ENCODE measurements around the gene SULT1C2.

SULT1C2 gene

DNA sequence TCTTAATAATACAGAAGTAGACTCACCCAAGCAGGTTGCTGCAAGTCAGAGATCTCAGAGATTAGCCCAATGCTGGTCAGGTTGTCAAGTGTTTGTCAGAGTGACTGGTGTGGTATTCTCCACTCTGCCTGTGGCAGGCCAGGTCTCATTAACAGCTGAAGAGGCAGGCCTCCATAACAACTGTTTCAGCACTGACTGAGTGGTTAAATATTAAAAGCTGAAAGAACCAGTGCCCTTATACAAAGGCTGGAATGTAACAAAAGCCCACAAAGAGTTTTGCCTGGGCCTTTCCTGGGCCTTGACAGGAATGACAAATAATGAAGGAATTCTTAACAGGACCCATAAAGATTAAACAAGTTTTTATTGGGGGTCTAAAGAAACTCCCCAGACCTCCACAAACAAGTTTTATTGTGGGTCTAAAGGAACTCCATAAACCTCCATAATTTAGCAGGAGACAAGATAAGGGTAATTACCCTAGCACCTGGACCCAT lies 26.8 kb downstream of the SULT1C2 start:
- no peak overlapping the region for H3K27ac ChIP-seq (ENCODE audit: low read length)
- no peak for DNase-seq
- no peak for ATAC-seq (ENCODE audit: insufficient read depth, low read depth)

DNA sequence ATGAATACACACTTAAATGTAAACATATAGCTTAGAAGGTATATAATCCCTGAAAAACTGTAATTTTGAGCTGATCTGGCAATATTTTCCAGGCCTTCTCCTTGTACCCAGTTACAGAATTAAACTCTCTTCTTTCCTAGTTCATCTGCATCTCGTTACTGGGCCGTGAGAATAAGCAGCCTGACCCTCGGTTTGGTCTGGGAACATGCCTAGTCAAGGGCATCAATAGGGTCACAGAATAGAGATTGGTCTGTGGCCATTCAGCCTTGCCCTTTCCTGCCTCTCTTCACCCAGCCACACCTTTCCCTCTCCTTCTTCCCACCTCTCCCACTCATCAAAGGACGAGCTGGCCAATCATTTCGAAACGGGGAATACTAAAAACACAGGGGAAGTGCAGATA lies 27.3 kb downstream of the SULT1C2 start:
- no peak overlapping the region for H3K4me3 ChIP-seq (ENCODE audit: low read depth in 1 of 2, low read length in 2 of 2)
- no peaks in the 10 kb centered on the region for H3K36me3 ChIP-seq (ENCODE audit: insufficient read depth, low read length)
- ATAC-seq (ENCODE audit: insufficient read depth, low read depth) (no peak), DNase-seq (no peak)
- TF ChIP-seq EZH2 (IDR thresholded peaks at IDR 0.05; ENCODE audit: borderline replicate concordance, low read depth, low read length, severe bottlenecking): no peak
- TF ChIP-seq, protein P1, sequence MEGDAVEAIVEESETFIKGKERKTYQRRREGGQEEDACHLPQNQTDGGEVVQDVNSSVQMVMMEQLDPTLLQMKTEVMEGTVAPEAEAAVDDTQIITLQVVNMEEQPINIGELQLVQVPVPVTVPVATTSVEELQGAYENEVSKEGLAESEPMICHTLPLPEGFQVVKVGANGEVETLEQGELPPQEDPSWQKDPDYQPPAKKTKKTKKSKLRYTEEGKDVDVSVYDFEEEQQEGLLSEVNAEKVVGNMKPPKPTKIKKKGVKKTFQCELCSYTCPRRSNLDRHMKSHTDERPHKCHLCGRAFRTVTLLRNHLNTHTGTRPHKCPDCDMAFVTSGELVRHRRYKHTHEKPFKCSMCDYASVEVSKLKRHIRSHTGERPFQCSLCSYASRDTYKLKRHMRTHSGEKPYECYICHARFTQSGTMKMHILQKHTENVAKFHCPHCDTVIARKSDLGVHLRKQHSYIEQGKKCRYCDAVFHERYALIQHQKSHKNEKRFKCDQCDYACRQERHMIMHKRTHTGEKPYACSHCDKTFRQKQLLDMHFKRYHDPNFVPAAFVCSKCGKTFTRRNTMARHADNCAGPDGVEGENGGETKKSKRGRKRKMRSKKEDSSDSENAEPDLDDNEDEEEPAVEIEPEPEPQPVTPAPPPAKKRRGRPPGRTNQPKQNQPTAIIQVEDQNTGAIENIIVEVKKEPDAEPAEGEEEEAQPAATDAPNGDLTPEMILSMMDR (IDR thresholded peaks at IDR 0.05; ENCODE audit: borderline replicate concordance, extremely low read depth, low read length, poor library complexity, severe bottlenecking): no peak
- H2AFZ ChIP-seq (ENCODE audit: low read depth, low read length): no peak overlapping the region
- H4K20me1 ChIP-seq (ENCODE audit: insufficient read depth, low read length): no peaks in the 10 kb centered on the region
- H3K27me3 ChIP-seq (ENCODE audit: insufficient read depth, low read length, poor library complexity): peaks cover 4% of the 10 kb centered on the region
- H3K4me2 ChIP-seq (ENCODE audit: insufficient read depth, low read length): no peak overlapping the region
- no peaks in the 10 kb centered on the region for H3K4me1 ChIP-seq (ENCODE audit: insufficient read depth, low read length)
- no peak overlapping the region for H3K27ac ChIP-seq (ENCODE audit: low read length)
- no peaks in the 10 kb centered on the region for H3K79me2 ChIP-seq (ENCODE audit: insufficient read depth, low read length)
- no peak overlapping the region for H3K9ac ChIP-seq (ENCODE audit: low read depth, low read length)
- no peaks in the 10 kb centered on the region for H3K9me3 ChIP-seq (ENCODE audit: insufficient read depth, low read length, severe bottlenecking)

More for the DNA sequence above, 26.8 kb downstream of the SULT1C2 start:
- H3K27me3 ChIP-seq (ENCODE audit: insufficient read depth, low read length, poor library complexity): peaks cover 4% of the 10 kb centered on the region
- no peak overlapping the region for H3K4me3 ChIP-seq (ENCODE audit: low read depth in 1 of 2, low read length in 2 of 2)
- H3K9me3 ChIP-seq (ENCODE audit: insufficient read depth, low read length, severe bottlenecking): no peaks in the 10 kb centered on the region
- H3K79me2 ChIP-seq (ENCODE audit: insufficient read depth, low read length): no peaks in the 10 kb centered on the region
- H3K36me3 ChIP-seq (ENCODE audit: insufficient read depth, low read length): no peaks in the 10 kb centered on the region
- H3K4me1 ChIP-seq (ENCODE audit: insufficient read depth, low read length): no peaks in the 10 kb centered on the region
- no peak overlapping the region for H2AFZ ChIP-seq (ENCODE audit: low read depth, low read length)
- no peaks in the 10 kb centered on the region for H4K20me1 ChIP-seq (ENCODE audit: insufficient read depth, low read length)
- no peak overlapping the region for H3K4me2 ChIP-seq (ENCODE audit: insufficient read depth, low read length)
- H3K9ac ChIP-seq (ENCODE audit: low read depth, low read length): no peak overlapping the region
- TF ChIP-seq EZH2 (IDR thresholded peaks at IDR 0.05; ENCODE audit: borderline replicate concordance, low read depth, low read length, severe bottlenecking): no peak
- TF ChIP-seq, protein P1 (IDR thresholded peaks at IDR 0.05; ENCODE audit: borderline replicate concordance, extremely low read depth, low read length, poor library complexity, severe bottlenecking): no peak

DNA sequence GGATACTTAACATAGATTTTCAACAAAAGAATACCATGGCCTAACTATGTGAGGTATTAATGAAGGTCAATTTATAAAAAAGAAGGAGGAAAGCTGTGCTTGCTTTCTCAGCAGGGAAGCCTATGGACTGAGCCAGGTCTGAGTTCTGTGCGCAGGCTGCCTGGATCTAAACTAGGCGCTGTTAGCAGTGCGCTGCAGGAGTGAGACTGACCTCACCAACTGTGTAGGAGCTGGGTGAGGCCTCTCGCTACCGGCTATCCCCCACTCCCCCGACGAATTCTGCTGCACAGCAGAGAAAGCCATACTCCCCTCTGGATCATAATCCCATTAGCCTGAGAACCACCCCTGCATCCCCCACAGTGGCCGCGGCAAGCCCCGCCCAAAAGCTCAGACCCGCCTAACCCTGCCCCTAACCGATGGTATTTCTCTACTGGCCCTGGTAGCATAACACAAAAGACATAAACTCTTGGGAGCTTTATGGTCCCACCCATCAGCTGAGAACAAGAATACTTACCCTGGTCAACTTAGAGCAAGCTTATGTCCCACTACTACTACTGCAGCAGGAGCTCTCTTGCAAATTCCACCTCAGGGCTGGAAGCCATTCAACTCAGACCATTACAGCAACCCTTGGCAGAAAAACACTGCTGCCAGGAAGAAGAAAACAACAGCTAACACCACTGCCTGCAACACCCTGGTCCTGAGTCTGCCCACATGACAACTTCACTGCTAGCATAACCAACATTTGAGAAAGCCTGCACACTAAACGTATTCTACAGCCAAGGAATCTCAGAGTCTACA lies 28.0 kb downstream of the SULT1C2 start:
- no peak overlapping the region for H3K4me2 ChIP-seq (ENCODE audit: insufficient read depth, low read length)
- H3K36me3 ChIP-seq (ENCODE audit: insufficient read depth, low read length): no peaks in the 10 kb centered on the region
- H3K4me1 ChIP-seq (ENCODE audit: insufficient read depth, low read length): no peaks in the 10 kb centered on the region
- no peaks in the 10 kb centered on the region for H3K9me3 ChIP-seq (ENCODE audit: insufficient read depth, low read length, severe bottlenecking)
- no peak for ATAC-seq (ENCODE audit: insufficient read depth, low read depth)
- H3K27me3 ChIP-seq (ENCODE audit: insufficient read depth, low read length, poor library complexity): peaks cover 4% of the 10 kb centered on the region
- TF ChIP-seq, protein P1 (IDR thresholded peaks at IDR 0.05; ENCODE audit: borderline replicate concordance, extremely low read depth, low read length, poor library complexity, severe bottlenecking): no peak
- no peak for TF ChIP-seq EZH2 (IDR thresholded peaks at IDR 0.05; ENCODE audit: borderline replicate concordance, low read depth, low read length, severe bottlenecking)
- no peak overlapping the region for H2AFZ ChIP-seq (ENCODE audit: low read depth, low read length)
- H3K27ac ChIP-seq (ENCODE audit: low read length): no peak overlapping the region
- H4K20me1 ChIP-seq (ENCODE audit: insufficient read depth, low read length): no peaks in the 10 kb centered on the region
- DNase-seq: no peak
- no peaks in the 10 kb centered on the region for H3K79me2 ChIP-seq (ENCODE audit: insufficient read depth, low read length)
- no peak overlapping the region for H3K4me3 ChIP-seq (ENCODE audit: low read depth in 1 of 2, low read length in 2 of 2)
- H3K9ac ChIP-seq (ENCODE audit: low read depth, low read length): no peak overlapping the region

All from DND-41 (cell line).